Measurements from ENCODE around the gene BSPRY.
A peak's percentile ranks its signal among the peaks of the same experiment; 100 is the strongest.
"Not testable (repeated sequence)": the region's sequence is repeated elsewhere in the genome, so short reads cannot be mapped to it uniquely, and the experiment has no call there.

BSPRY gene

DNA sequence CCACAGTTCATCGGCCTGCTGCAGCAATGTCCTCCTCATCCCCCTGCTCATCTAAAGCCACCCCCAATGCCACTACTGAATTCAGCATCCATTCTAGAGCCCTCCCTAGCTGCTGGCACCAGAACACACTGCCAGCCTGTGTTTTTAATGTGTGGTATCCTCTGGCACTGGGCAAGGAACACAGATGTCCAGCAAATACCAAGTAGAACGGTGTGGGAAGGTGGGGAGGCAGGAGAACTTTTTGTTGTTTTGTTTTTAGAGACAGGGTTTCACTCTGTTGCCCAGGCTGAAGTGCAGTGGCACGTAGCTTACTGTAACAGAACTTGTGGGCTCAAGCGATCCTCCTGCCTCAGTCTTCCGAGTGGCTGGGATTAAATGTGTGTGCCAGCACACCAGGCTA lies 22.7 kb downstream of the BSPRY start:
- no peak for DNase-seq

DNA sequence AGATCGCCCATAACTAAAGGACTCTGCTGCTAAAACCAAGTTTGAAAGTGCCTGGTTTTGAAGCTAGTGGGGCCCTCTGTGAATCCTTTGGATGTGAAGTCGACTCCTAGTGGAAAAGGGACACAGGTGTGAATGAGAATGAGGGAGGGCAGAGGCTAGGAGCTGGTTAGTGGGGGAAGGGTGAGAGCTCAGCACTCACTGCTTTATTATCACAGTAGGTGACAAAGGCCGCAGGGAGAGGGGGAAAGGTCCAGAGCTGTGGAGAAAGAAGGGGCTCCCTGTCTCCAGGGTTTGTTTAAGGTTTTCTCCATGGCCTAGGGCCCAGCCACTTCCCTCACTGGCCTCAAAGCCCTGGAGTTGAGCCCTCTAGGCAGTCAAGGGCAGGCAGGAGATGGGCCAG lies 23.9 kb downstream of the BSPRY start:
- DNase-seq: no peak

DNA sequence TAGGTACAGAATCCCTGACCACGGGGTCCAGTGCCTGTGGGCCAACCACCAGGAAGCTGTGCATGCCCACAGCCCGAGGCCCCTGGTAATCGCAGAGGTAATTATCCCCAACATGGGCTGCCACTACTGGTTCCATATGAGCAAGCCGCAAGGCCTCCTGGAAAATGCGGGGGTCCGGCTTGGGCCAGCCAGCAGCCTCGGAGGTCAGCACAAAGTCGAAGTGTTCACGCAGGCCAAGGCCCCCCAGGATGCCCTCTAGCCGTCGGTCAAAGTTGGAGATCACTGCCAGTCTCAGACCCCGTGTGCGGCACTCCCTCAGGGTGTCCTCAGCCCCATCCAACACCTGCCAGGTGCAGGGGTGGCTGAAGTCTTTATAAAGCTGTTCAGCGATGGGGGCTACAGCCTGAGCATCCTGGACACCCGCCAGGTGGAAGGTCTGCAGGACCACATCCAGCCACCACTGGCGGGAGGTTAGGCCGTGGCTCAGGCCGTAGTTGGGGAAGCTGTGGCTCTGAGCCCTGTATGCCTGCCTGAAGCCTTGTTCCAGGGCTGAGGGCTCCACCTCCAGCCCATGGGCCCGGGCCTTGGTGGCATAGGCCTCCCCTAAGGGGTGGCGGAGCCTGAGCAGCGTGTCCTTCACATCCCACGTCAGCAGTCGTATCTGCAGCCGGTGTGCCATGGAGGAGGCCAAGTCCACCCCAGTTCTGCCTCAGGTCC lies 24.5 kb downstream of the BSPRY start:
- no peak for DNase-seq

DNA sequence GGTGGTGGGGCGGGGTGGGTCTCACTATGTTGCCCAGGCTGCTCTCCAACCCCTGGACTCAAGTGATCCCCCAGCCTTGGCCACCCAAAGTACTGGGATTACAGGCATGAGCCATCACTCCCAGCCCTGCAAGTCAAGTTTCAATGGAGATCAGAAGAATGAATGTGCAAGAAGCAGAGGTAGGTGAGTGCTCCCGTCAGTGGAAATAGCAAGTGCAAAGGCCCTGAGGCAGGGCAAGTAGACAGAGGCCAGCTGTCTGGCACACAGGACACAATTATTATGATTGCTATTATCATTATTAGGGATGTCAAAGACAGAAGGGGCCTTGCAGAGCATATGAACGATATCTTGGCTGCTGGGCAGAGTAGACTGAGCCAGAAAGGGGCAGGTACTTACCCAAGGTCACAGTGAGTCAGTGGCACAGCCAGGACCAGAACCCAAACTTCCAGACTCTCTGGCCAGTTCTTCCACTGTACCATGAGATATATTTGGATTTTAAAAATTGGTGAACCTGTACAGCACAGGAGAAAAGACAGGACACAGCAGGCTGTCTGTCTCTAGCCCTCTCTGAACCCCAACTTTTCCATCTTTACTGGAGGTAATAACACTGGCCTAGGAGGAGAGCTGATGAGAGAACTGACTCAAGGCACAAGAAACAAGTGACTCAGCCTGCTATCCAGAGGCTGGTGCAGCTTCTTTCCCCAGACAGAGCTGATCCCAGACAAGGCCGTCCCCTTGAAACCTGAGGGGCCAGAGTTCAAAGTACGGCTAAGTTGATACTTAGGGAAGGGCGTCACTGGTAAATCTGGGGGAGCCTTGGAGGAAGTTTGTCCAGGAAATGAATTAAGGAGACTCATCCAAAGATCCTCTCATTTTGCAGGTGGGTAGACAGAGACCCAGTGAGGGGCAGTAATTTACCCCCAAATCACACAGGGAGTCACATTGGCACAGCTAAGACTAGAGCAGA lies 26.0 kb downstream of the BSPRY start:
- no peak for DNase-seq

DNA sequence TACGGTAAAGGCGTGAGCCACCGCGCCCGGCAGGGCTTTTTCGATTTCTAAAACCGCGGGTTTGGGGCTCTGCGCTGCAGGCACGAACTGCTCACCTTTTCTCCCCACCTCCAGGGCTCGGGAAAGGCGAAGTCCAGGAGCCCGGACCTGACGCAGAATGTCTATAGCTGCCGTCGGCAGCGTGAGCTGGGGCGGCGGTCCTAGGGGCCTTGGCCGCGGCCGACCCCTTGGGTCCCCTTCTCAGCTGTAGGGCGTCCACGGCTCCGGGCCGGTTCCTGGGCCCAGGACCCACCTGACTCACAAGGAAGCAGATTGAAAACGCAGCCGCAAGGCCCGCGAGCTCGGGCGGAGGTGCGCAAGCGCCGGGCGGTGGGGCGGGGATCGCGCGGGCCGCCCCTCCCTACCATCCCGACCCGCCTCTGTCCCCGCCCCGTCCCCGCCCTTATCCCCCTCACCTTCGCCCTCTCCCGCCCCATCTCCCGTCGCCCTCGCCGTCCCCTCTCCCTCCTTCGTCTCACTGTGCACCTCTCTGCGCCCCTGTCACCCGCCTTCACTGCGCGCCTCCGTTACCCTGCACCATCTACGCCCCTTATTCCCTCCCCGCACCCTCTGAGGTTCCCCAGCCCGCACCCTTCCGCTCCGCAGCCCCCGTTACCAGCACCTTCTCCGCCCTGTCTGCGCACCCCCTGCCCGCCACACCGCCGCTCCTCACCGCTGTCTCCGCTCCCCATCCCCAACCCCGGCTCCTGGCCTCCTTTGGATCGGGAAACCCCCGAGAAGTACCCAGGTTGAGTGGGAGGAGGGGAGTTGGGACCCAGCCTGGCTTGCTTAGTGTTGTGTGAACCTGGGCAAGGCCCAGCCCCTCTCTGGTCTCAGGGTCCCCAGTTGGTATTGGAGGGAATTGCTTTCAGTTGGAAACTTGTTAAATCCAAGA lies 27.6 kb downstream of the BSPRY start, which contains the start of gene HDHD3:
HDHD3 (minus strand) TSS at position 353 of the 934 bp plus-strand sequence. CDS start 2,632 bp downstream, outside the sequence.
- peak; percentile 86 for DNase-seq

DNA sequence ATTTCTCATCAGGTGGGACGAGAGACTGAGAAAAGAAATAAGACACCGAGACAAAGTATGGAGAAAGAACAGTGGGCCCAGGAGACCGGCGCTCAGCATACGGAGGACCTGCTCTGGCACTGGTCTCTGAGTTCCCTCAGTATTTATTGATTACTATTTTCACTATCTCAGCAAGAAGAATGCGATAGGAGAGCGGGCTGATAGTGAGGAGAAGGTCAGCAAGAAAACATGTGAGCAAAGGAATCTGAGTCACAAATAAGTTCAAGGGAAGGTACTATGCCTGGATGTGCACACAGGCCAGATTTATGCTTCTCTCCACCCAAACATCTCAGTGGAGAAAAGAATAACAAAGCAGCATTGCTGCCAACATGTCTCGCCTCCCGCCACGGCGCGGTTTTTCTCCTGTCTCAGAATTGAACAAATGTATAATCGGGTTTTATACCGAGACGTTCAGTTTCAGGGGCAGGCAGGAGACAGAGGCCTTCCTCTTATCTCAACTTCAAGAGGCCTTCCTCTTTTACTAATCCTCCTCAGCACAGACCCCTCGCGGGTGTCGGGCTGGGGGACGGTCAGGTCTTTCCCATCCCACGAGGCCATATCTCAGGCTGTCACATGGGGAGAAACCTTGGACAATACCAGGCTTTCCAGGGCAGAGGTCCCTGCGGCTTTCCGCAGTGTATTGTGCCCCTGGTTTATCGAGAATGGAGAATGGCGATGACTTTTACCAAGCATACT lies 29.9 kb downstream of the BSPRY start:
- DNase-seq: not testable (repeated sequence)

DNA sequence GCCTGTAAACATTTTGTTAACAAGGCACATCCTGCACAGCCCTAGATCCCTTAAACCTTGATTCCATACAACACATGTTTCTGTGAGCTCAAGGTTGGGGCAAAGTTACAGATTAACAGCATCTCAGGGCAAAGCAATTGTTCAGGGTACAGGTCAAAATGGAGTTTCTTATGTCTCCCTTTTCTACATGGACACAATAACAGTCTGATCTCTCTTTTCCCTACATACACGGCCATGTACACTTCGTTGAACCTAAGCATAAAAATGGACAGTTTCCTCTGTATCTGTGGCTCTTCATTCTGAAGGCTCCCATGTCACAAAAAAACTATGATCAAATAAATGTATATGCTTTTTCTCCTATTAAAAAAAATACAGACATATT lies 30.5 kb downstream of the BSPRY start:
- DNase-seq: not testable (repeated sequence)

DNA sequence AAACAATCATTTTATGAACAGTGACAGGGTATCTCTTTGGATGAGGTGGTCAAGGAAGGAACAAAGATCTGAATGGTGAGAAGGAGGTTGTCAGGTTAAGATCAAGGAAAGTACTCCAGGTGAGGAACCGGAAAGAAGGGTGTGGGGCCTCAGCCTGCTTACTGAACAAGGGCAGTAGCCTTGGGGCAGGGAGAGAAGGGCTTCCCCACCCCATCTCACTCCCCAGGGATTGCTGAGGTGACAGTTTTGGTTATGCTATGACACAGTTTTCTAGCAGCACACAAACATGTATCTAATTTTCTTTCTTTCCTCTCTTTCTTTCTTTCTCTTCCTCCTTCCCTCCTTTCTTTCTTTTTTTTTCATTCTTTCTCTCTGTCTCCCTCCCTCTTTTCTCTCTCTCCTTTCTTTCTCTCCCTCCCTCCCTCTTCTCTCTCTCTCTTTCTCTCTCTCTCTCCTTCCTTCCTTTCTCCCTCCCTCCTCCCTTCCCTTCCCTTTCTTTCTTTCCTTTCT lies 31.6 kb downstream of the BSPRY start:
- DNase-seq: no peak

DNA sequence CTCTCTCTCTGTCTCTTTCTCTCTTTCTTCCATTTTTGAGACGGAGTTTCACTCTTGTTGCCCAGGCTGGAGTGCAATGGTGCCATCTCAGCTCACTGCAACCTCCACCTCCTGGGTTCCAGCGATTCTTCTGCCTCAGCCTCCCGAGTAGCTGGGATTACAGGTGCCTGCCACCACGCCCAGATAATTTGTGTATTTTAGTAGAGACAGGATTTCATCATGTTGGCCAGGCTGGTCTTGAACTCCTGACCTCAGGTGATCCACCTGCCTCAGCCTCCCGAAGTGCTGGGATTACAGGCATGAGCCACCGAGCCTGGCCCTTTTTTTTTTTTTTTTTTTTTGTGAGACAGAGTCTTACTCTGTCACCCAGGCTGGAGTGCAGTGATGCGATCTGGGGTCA lies 32.1 kb downstream of the BSPRY start:
- DNase-seq: not testable (repeated sequence)

DNA sequence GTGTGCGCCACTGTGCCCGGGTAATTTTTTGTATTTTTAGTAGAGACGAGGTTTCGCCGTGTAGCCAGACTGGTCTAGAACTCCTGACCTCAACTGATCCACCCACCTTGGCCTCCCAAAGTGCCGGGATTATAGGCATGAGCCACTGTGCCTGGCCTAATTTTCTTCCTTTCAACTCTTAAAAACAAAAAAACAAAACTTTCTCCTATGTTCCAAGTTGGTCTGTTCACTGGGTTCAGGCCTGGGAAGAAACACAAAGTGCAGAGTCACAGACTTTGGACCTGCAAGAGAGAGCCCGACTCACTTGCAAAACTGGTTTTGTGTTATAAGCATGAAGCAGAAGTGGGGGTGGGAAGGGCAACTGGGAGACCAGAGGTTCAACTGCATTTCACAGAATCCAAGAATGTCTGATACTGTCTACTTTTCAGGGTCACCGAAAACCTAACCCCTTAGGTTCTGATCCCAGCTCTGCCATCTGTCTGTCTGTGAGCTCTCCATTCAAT lies 32.6 kb downstream of the BSPRY start:
- no peak for DNase-seq

DNA sequence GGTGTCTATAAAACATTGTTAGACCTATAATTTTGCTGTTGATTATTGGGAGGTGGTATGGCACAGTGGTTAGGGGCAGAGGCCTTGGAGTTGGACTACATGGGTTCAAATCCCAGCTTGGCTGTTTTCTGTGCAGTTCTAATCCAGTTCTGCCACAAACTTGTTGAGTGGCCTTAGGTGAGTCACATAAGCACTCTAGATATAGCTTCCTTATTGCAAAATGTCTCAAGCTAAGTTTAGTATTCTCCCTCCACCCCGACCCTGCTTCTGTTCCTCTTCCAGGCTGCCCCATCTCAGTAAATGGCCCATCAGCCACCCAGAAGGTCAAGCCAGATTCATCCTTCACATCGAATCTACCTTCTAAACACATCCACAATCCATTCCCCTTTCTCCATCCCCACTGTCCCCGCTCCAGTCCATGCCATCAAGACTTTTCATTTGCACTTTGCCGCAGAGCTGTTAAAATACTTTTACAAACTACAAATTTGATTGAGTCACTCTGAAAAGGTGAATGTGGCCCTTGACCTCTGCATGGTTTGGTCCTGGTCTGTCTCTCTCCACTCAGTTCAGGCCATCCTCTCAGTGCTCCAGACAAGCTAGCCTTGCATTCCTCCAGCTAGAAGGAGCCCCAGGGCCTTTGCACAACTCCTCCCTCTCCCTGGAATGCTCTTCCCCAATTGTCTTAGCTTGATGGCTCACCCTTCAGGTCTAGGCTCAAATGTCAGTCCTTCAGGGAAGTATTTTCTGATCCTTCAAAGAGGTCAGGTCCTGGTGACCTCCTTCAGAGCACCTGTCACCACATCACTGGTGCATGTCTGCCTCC lies 37.4 kb downstream of the BSPRY start:
- no peak for DNase-seq

DNA sequence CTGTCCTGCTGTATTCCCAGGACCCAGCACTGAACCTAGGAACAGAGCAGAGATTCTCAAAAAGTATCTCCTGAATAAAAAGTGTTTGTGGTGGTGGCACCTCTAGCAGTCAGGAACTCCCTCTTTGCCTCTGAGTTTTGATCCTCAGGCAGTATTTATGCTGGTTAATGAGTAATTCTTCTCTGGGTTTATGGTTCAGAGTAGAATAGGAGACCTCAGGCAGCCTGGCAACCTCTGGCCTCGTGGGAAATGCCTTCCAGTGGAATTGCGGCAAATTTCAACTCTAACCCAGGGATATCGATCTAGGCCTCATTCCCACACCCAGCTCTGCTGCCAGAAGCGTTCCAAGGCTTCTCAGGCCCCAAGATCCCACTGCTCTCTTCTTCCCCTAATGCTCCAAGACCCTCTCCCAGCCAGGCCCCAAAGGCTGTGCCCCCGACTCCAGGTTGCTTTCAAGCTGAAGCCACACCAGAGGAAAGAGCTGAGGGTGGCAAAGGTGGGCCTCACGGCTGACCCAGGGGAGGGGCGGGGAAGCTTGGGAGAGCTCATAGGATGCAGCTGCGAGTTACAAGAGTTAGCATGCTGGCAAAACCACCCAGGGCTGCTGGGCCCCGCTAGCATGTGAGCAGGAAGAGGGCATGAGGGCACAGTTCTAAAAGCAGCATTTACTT lies 38.4 kb downstream of the BSPRY start:
- no peak for DNase-seq

DNA sequence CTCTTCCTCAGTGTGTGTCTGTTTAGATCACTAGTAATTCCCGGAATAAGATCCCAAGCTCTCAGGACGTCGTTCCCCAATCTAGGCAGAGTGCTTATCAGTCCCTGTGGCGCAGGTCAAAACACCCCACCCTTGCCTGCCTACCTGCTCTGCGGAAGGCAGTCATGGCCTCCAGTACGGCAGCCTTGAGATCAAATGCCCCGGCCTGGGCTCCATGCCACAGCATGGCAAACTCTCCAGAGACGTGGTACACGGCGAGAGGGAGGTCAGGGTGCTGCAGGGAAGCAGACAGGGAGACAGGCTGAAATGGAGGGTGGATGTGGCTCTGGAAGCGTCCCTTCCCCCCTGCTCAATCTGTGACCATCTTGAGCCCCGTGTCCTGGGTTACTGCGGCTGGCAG lies 39.5 kb downstream of the BSPRY start:
- no peak for DNase-seq

DNA sequence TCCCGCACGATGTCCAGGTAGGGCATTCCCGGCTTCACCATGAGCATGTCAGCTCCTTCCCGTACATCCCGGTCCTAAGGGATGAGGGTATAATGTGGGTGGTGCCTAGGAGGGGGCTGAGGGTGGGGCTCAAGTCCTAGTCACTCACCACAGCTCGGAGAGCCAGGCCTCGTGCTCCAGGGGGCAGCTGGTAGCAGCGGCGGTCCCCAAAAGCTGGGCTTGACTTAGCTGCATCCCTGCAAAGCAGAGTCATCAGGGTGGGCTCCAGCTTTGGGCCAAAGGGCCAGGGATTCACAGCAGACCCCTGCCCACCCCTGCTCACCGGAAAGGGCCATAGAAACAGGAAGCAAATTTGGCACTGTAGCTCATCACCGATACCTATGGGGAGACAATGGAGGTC lies 40.1 kb downstream of the BSPRY start:
- DNase-seq: no peak

DNA sequence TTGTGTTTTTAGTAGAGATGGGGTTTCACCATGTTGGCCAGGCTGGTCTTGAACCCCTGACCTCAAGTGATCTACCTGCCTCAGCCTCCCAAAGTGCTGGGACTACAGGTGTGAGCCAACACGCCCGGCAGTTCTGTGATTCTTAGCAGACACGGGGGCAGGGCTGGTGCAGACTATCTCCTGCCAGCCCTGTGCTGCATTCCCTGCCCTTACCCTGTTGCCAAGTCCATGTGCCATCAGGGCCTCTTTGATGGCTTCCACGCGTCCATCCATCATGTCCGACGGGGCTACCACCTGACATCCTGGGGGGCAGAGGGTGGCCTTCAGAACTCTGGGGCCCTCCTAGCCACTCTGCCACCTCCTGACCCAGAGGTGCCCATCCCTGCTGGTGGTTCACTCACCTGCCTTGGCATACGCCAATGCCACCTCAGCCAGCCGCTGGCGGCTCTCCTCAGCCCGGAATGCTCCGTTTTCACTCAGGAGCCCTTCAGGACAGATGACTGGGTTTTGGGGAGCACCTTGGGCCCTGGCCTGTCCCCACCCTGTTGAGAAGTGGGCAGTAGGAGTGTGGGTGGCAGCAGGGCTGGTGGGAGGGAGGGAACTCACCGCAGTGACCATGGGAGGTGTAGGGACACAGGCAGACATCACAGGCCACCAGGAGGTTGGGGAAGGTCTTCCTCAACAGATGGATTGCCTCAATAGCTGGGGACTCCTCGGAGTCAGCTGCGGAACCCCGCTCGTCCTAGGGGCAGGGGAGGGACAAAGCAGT lies 41.0 kb downstream of the BSPRY start:
- no peak for DNase-seq

DNA sequence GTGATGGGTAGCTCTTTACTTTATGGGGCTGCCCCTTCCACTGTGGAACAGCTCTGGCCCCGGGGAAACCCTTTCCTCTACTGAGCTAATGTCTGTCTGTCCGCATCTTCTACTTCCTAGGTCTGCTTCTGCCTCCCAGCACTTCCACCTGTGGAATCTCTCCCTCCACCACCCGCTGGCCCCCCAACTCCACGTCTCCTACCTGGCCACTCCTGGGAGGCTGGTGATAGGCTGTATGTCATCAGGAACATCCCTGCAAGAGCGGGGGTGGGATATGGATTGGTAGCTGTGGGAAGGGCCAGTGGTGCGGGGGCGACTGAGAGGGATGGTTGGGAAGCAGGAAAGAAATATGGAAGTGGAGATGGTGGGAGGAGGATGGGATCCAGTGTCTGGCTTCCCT lies 42.6 kb downstream of the BSPRY start:
- DNase-seq: no peak

DNA sequence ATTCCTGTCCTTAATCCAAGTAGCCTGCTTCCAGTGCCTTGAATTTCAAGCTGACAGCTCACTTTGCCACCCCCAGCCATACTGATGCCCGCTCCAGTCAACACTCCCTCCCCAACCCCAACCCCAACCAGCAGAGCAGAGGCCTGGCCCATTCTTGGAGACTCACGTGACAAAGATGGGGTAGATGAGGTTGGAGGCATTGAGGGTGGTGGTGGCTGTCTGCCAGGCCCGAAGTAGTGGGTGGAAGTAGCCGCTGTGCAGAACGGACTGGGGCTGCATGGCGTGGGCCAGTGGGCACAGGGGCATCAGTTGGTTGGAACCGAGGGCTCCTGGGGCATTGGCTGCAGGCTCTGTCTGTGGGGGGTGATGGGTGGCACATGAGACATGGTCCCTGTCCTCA lies 43.9 kb downstream of the BSPRY start:
- no peak for DNase-seq

DNA sequence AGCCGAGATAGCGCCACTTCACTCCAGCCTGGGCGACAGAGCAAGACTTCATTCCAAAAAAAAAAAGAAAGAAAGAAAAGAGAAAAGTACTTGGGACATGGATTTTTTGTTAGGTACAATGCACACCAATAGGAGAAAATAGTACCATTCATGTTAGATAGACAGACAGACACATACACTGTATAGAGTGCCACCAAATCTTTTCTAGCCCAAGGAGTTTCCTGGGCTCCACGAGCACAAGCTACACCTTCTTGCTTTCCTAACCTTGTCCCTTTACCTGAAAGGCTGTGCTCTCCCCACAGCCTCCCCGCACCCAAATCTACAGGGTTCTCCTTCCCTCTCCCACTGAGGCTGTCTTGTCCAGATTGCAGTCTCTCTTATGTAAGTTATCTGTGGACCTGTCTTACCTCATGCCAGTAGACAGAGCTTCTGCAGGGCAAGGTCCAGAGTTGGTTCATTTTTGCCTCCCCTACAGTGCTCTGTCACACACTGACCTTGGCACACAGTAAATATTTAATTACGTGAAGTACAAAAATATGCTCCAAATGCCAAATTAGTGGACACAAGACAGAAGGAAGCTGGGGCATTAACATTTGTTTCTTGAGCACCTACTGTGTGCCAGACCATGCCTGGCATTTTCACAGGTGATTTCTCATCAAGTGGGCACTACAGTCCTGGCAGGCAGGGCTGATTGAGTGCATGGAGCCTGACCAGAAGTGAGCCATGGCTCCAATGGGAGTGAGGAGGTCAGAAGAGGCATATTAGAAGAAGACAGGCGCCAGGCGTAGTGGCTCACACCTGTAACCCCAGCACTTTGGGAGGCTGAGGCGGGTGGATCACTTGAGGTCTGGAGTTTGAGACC lies 45.9 kb downstream of the BSPRY start:
- DNase-seq: no peak
